IPS-18c (cell line): Measurements from ENCODE around the gene RCOR1.

Experiments used
- H3K4me3 ChIP-seq: 2 replicates; pipeline ENCODE4 v1.7.0; 2013; ENCODE audit warnings: low read depth, mild to moderate bottlenecking, low read length, moderate library complexity; ENCODE audit not compliant: insufficient read depth
- H3K9me3 ChIP-seq: one replicate; pipeline ENCODE4 v1.6.1; 2013; ENCODE audit warnings: mild to moderate bottlenecking, low read length, moderate library complexity; ENCODE audit not compliant: control insufficient read depth, insufficient read depth

Gene RCOR1

GRCh38 chr14:102711946-102712345, 119.5 kb downstream of the RCOR1 start:
- Histone ChIP-seq H3K4me3 (no peak overlapping the region), H3K9me3 (no peaks in the 10 kb centered on the region)

DNA sequence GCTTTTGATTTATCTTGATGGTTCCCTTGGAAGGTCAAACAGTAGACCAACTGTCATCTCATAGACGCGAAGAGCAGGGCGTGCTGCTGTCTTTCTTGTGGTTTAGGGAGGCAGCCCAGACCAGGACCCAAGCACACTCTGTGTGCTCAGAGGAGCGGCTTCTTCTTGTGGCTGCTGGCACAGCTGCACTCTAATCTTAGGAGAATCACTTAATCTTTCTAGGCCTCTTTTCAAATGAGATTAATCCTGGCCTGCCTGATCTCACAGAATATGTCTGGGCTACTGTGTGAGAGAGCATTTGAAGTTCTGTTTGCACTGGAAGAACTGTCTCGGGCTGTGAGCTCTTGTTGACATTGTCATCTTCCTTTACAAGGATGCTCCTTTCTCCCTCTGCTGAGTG, 124.8 kb downstream of the RCOR1 start:
- no peaks in the 10 kb centered on the region for H3K9me3 ChIP-seq
- H3K4me3 ChIP-seq, result no peak overlapping the region

DNA sequence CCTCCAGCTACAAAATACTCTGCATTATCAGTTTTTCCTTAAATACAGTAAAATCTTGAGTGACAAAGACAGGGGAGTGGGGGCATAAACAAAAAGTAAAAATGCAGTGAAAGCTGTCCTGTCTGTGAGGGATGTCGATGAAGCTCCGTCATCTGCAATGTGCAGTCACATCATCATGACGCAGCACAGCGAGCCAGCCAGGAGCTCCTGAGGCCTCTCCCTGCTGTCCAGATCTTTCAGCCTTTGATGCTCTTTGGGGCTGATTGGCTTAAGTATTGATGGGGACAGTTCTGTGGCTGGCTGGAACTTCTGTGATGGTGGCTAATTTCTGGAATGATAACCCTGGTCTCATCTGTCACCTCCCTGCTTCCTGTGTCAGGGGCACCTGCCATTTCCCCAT, 130.2 kb downstream of the RCOR1 start:
- peaks cover 3% of the 10 kb centered on the region for H3K9me3 ChIP-seq
- H3K4me3 ChIP-seq, result no peak overlapping the region

DNA sequence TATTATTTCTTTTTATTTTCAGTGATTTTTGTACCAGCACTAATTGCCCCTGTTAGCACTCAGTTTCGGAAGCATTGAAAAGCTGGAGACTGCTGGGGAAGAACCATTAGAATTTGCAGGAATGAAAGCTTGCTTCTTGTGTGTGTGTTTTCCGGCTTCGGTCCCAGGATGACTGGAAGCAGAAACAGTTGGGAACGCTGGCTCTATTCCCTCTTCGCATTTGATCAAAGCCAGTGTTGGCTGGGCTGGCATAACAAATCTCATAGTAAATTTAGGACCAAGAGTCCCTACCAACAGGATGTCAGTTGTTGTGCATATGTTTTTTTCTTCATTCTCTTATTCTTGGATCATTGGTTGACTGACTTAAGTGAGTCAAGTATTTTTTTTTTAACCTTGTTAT, 131.2 kb downstream of the RCOR1 start:
- H3K4me3 ChIP-seq, result no peak overlapping the region
- H3K9me3 ChIP-seq, result peaks cover 3% of the 10 kb centered on the region

GRCh38 chr14:102726191-102726949, 133.9 kb downstream of the RCOR1 start:
- Histone ChIP-seq H3K4me3 (no peak overlapping the region), H3K9me3 (peaks cover 3% of the 10 kb centered on the region)

- Histone ChIP-seq H3K4me3 (no peak overlapping the region), H3K9me3 (peaks cover 3% of the 10 kb centered on the region)
These were observed 135.1 kb downstream of the RCOR1 start for GRCh38 chr14:102727336-102728095.

- Histone ChIP-seq H3K9me3 (no peaks in the 10 kb centered on the region), H3K4me3 (no peak overlapping the region)
These were observed 136.1 kb downstream of the RCOR1 start for GRCh38 chr14:102728501-102728900.

- H3K4me3 ChIP-seq, result no peak overlapping the region
- H3K9me3 ChIP-seq, result no peaks in the 10 kb centered on the region
These were observed 136.8 kb downstream of the RCOR1 start for GRCh38 chr14:102729268-102729667.

- Histone ChIP-seq H3K9me3 (no peaks in the 10 kb centered on the region), H3K4me3 (no peak overlapping the region)
These were observed 137.4 kb downstream of the RCOR1 start for GRCh38 chr14:102729825-102730224.

DNA sequence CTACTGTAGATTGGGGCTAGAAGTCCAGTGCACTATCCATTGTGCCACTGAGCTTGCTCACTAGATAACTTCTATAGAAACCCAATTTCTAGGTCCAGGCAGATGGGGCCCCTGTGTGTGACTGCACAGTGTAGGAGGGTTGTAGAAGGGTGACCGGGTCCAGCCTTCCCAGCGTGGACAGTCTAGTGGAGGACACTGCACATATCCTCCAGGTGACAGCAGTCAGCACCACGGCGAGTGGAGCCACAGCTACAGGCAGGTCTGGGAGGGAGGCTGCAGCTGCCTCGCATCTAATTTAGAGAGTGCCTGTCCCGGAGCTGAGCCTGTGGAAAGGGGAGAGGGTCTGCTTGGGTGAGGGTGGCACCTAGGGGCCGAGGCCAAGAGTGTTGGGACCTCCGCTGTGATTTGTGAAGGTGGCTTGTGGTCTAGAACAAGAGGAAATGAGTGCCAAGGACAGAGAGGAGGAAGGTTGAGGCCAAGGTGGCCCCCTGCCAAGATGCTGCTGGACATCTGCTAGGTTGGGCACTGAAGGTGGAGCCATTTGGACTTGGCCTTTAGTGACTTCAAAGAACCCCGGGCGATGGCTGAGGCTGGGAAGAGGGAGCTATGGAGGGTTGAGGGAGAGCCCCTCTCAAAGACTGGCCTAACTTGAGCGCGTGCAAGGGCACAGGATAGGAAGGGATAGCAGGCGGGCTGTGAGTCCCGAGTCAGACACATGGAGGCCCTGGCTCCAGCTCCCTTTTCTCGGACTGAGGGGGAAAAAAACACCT, 138.8 kb downstream of the RCOR1 start:
- no peaks in the 10 kb centered on the region for H3K9me3 ChIP-seq
- no peak overlapping the region for H3K4me3 ChIP-seq

DNA sequence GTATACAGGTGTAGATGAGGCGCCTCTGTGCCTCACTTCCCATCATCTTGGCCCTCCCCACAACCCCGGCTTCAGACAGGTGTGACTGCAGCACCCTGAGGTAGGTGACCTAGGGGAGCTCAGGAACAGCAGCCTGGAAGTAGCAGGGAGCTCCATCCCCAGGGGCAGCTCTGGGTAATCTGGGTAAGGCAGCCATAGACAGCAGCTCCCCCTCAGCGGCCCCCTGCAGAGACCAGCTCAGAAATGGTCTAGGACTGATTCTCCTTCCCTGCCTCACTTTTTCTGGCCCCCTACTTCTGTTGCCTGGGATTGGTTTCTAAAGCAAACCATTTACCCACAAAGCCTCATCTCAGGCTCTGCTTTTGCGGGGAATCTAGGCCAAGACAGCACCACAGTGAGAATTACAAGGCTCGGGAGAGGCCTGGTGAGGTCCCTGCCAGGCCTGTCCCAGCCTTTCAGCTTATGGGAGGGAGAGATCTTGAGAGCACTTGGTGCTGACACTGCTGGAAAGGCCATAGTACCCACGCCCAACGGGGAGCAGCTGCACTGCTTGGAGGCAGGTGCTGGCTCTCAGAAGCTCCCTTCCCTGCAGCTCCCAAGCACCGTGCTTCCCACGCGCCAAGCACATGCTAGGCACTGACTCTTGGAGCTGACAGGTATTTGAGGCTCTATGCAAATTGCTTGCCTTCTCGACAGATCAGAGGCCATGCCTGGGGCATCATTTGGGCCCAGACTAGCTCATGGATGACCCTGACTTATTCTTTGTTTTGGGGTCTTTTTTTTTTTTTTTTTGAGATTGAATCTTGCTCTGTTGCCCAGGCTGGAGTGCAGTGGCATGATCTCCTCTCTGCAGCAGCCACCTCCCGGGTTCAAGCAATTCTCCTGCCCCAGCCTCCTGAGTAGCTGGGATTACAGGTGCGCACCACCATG, 139.7 kb downstream of the RCOR1 start:
- no peaks in the 10 kb centered on the region for H3K9me3 ChIP-seq
- no peak overlapping the region for H3K4me3 ChIP-seq

DNA sequence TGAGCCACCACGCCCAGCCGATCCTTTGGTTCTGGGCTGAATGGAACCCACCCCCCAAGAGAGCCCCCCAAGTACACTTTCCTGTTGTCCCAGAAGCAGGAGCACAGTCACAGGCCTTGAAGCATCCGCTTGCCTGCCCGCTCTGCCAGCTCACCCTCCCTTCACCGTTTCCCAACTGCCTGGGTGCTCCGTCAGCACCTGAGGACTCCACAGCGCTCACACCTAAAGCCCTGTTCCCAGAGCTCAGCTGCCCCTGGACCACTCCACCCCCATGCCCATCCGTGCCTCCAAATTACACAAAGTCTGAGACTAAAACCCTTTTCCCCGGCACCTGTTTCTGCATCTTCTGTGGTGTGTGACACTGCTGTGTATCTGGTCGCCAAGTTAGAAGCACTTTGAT, 140.5 kb downstream of the RCOR1 start:
- H3K4me3 ChIP-seq, result no peak overlapping the region

GRCh38 chr14:102733326-102733725, 140.9 kb downstream of the RCOR1 start:
- Histone ChIP-seq H3K9me3 (no peaks in the 10 kb centered on the region), H3K4me3 (no peak overlapping the region)

More for the DNA sequence above, 140.5 kb downstream of the RCOR1 start:
- no peaks in the 10 kb centered on the region for H3K9me3 ChIP-seq

DNA sequence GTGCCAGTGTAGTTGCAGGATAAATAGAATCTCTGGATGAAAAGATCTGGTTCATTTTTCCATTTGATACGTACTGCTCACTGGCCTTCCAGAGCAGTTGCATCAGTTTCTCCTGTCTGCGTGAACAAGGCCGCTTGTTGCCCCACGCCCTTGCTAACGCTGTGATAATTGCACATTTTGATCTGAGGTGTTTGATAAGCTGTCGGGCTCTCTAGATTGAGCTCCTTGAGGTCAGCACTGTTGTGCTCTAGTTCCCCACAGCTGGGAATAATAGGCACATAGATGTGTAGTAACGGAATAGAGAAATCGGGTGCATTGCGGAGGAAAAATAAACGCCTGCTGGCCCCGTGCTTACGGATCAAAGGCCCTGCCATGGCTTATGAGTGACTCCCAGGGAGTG, 142.0 kb downstream of the RCOR1 start:
- no peaks in the 10 kb centered on the region for H3K9me3 ChIP-seq
- H3K4me3 ChIP-seq, result no peak overlapping the region

GRCh38 chr14:102736956-102737355, 144.5 kb downstream of the RCOR1 start:
- Histone ChIP-seq H3K9me3 (no peaks in the 10 kb centered on the region), H3K4me3 (no peak overlapping the region)

DNA sequence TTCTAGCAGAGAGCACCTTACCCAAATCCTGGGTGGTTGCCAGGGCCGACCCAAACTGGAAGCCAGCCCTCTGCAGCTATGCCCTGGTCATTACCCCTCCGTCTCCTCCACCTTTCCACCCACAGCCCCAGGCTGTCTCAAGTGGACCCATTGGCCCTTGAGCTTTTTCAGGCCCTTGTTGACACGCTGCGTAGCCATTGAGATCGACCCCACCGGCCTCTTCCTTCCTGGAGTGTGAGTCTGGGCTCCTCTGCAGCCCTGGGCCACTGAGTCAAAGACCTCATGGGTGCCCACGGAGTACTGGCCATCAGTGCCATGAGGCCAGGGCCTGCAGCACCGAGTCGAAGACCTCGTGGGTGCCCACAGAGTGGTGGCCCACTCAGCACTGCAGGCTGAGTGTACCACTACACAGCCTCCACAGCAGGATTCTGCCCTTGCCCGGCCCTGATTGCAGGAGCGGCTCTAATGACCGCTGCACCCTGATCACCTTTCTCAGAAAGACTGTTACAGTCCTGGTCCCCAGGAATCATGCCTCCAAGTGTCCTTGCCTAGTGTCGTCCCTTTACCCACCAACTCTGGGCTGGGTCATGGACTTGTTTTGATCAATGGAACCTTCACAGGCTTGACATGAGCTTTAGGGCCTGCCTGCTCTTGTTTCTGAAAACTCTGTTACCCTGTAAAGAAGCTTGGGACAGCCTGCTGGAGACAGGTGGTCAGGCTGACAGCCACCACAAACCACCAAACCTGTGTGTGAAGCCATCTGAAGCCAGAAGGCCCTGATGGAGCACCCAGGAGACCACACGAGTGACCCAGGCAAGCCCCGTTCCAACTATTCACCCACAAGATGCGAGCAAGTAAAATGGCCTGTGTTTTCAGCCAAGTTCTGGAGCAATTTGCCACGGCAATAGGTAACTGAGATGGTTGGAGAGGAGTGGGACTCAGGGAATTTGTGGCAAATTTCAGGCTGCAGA, 145.2 kb downstream of the RCOR1 start:
- Histone ChIP-seq H3K9me3 (no peaks in the 10 kb centered on the region), H3K4me3 (no peak overlapping the region)
